Endothelial cell of umbilical vein (primary cell): Measurements from ENCODE around the gene PCDHGB2. TPM values are rescaled to one million over a fixed set of nuclear protein-coding genes. Genes with fewer than 3 reads are reported as not detected.

Source experiments
- BruUV-seq: library from RNA; stranded (reverse); fragments of 400-500 nt; replicated peaks from 2 replicates; lab custom pipeline; 2021; lab: Mats Ljungman, UMichigan
- CTCF ChIA-PET: fragments of 300-600, 350-600 bp; sonication (Branson Sonifier 250); formaldehyde crosslinking; loops from one replicate; lab custom pipeline; 2021; ENCODE audit warnings: antibody characterized with exemption, inconsistent platforms; lab: Charles Lee
- POLR2A ChIA-PET: fragments of 300-600, 350-600 bp; sonication (Branson Sonifier 250); formaldehyde crosslinking; loops from one replicate; lab custom pipeline; 2021; ENCODE audit warnings: antibody characterized with exemption, inconsistent platforms; lab: Charles Lee
- DNase-seq: peaks from one replicate; pipeline ENCODE4 v3.0.0-alpha.2; 2011; ENCODE audit warnings: low read depth, low spot score
- FAIRE-seq: peaks from 2 replicates; lab custom pipeline; 2011; peaks lifted over from hg19 to GRCh38; lab: Jason Lieb, UNC
- H2AFZ ChIP-seq: 2 replicates; pipeline ENCODE4 v1.6.0; 2012; ENCODE audit warnings: low read depth, low read length, control low read depth, inconsistent platforms
- H3K27ac ChIP-seq: 2 replicates; pipeline ENCODE4 v1.5.1; 2011; ENCODE audit warnings: low read depth, mild to moderate bottlenecking, control low read depth, low read length, moderate library complexity; ENCODE audit not compliant: insufficient read depth
- H3K27me3 ChIP-seq, 2 experiments: 2 replicates each; pipeline versions ENCODE4 v1.6.0 to v1.6.1; 2011; ENCODE audit warnings: low read length in 2 of 2, mixed read lengths in 1 of 2; ENCODE audit not compliant: control insufficient read depth in 2 of 2, insufficient read depth in 2 of 2
- H3K36me3 ChIP-seq, 2 experiments: 2 replicates in 1 of 2; 3 replicates in 1 of 2; pipeline ENCODE4 v1.5.1; 2011; ENCODE audit warnings: low read length in 2 of 2, mild to moderate bottlenecking in 1 of 2, moderate library complexity in 1 of 2; ENCODE audit not compliant: control insufficient read depth in 2 of 2, insufficient read depth in 2 of 2; ENCODE audit errors: extremely low read depth in 1 of 2
- H3K4me1 ChIP-seq: 3 replicates; pipeline ENCODE4 v1.5.1; 2011; ENCODE audit warnings: mild to moderate bottlenecking, low read length; ENCODE audit not compliant: control insufficient read depth, insufficient read depth; ENCODE audit errors: extremely low read depth
- H3K4me2 ChIP-seq: 2 replicates; pipeline ENCODE4 v1.6.1; 2011; ENCODE audit warnings: low read length, control low read depth, mixed read lengths; ENCODE audit not compliant: insufficient read depth
- H3K4me3 ChIP-seq, 3 experiments: fragments of 200-600 bp in 1 of 3; sonication (generic), shearing (Covaris generic) in 1 of 3; replicated peaks in 1 of 3; 2 replicates each; pipeline ENCODE4 v1.5.1; 2011 to 2016; ENCODE audit warnings: control low read depth in 3 of 3, low read length in 3 of 3, mild to moderate bottlenecking in 2 of 3, inconsistent platforms in 1 of 3, low read depth in 1 of 3, moderate library complexity in 1 of 3; ENCODE audit not compliant: insufficient read depth in 1 of 3
- H3K79me2 ChIP-seq: 2 replicates; pipeline ENCODE4 v1.6.0; 2012; ENCODE audit warnings: low read length, inconsistent platforms; ENCODE audit not compliant: control insufficient read depth, insufficient read depth
- H3K9ac ChIP-seq: replicated peaks from 2 replicates; pipeline ENCODE3; 2011; ENCODE audit warnings: low read length, control low read depth; ENCODE audit not compliant: insufficient read depth; ENCODE audit errors: extremely low read depth
- H3K9me1 ChIP-seq: replicated peaks from 3 replicates; pipeline ENCODE4 v1.6.0; 2011; ENCODE audit warnings: mild to moderate bottlenecking, low read length; ENCODE audit not compliant: control insufficient read depth, insufficient read depth; ENCODE audit errors: extremely low read depth
- H3K9me3 ChIP-seq: replicated peaks from 2 replicates; pipeline ENCODE4 v1.5.1; 2012; ENCODE audit warnings: low read length, inconsistent platforms; ENCODE audit not compliant: control insufficient read depth, insufficient read depth
- H4K20me1 ChIP-seq: replicated peaks from 2 replicates; pipeline ENCODE3; 2011; ENCODE audit warnings: mild to moderate bottlenecking, low read length; ENCODE audit not compliant: control insufficient read depth, insufficient read depth; ENCODE audit errors: extremely low read depth
- CTCF ChIP-seq, 2 donors: IDR thresholded peaks; 1 replicate in 1 of 2; 2 replicates in 1 of 2; pipeline ENCODE4 v1.5.1; 2011; ENCODE audit warnings: low read length in 2 of 2, mild to moderate bottlenecking in 2 of 2, moderate library complexity in 2 of 2, control low read depth in 1 of 2, inconsistent platforms in 1 of 2, low read depth in 1 of 2; ENCODE audit not compliant: insufficient read depth in 1 of 2; ENCODE audit errors: extremely low read depth in 1 of 2
- EZH2 ChIP-seq: IDR thresholded peaks from 2 replicates; pipeline ENCODE4 v1.6.1; 2012; ENCODE audit warnings: borderline replicate concordance, low read depth, mild to moderate bottlenecking, moderate library complexity, low read length, inconsistent platforms; ENCODE audit not compliant: severe bottlenecking
- FOS ChIP-seq: IDR thresholded peaks from 2 replicates; pipeline ENCODE4 v1.6.1; 2011; ENCODE audit warnings: mild to moderate bottlenecking, low read length, moderate library complexity, borderline replicate concordance; ENCODE audit not compliant: insufficient read depth
- GATA2 ChIP-seq: IDR thresholded peaks from 2 replicates; pipeline ENCODE4 v1.7.0; 2011; ENCODE audit warnings: low read depth, mild to moderate bottlenecking, moderate library complexity, mixed read lengths, low read length; ENCODE audit not compliant: insufficient read length, insufficient read depth
- JUN ChIP-seq: IDR thresholded peaks from 2 replicates; pipeline ENCODE4 v1.6.1; 2011; ENCODE audit warnings: borderline replicate concordance, low read depth; ENCODE audit not compliant: insufficient read length, insufficient read depth
- MYC ChIP-seq: IDR thresholded peaks from one replicate; pipeline ENCODE4 v1.6.1; 2011; ENCODE audit warnings: mild to moderate bottlenecking, low read depth, low read length
- POLR2A ChIP-seq: IDR thresholded peaks from 2 replicates; pipeline ENCODE4 v1.6.1; 2012; ENCODE audit warnings: low read depth, mild to moderate bottlenecking, control low read depth, low read length
- POLR2AphosphoS5 ChIP-seq: IDR thresholded peaks from 2 replicates; pipeline ENCODE4 v1.6.1; 2012; ENCODE audit warnings: low read depth, mild to moderate bottlenecking, control low read depth, low read length, moderate library complexity; ENCODE audit not compliant: insufficient read depth
- dilution Hi-C: fragments of 300-500 bp; cut with MboI; formaldehyde crosslinking; loops from one replicate; pipeline ENCODE4 v1.15.0; 2019; ENCODE audit warnings: low sequenced_read_pairs; ENCODE audit not compliant: extremely low pct_ligation_motif_present
- intact Hi-C: fragments of 100-400 bp; cut with micrococcal nuclease; formaldehyde crosslinking; loops from one replicate; pipeline ENCODE4 v1.10.0; 2022
- polyA plus RNA-seq, 4 experiments: library from polyadenylated mRNA; depleted of rRNA in 3 of 4; stranded (reverse) in 3 of 4; unstranded in 1 of 4; fragments of >200 nt; gene quantifications; 2 replicates each; pipeline versions ENCODE4 v1.2.1 to v1.2.3, GENCODE V29; 2011 to 2012; ENCODE audit warnings: missing spikeins in 1 of 4
- total RNA-seq: library from RNA; stranded (reverse); gene quantifications from 2 replicates; pipeline ENCODE4 v1.2.3, GENCODE V29; 2021
- TF ChIP-seq, protein P1 (sequence below): IDR thresholded peaks from 2 replicates; pipeline ENCODE4 v1.6.1; 2011; ENCODE audit not compliant: insufficient read depth, insufficient read length

PCDHGB2 gene
- total and polyA plus RNA-seq, 2 donors (not counting 3 experiments of a cell fraction or from before 2014, with no cell fraction given): 1.1 to 2.9 TPM

GRCh38 chr5:141343953-141344463 lies 15.8 kb upstream of the PCDHGB2 start:
- intact Hi-C loops (loop anchor here (2.0 kb wide), 1 partner anchor 23 kb away; the partner anchor contains the start of gene TAF7), dilution Hi-C loops (no loop called here)
- TF ChIP-seq, protein P1, sequence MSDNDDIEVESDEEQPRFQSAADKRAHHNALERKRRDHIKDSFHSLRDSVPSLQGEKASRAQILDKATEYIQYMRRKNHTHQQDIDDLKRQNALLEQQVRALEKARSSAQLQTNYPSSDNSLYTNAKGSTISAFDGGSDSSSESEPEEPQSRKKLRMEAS: no peak
- TF ChIP-seq POLR2A (no peak), FOS (no peak), CTCF (IDR thresholded peaks at IDR 0.05; ENCODE audit: extremely low read depth in 1 of 2, insufficient read depth in 1 of 2, low read depth in 1 of 2, low read length in 2 of 2) (no peak), MYC (no peak), GATA2 (no peak), POLR2AphosphoS5 (no peak), JUN (no peak), EZH2 (no peak)
- H4K20me1 ChIP-seq: no peaks in the 10 kb centered on the region
- H3K79me2 ChIP-seq: no peaks in the 10 kb centered on the region
- DNase-seq (no peak), FAIRE-seq (peak; percentile 50)
- H3K4me2 ChIP-seq: peak overlapping the region; percentile 65
- H3K27ac ChIP-seq: no peak overlapping the region
- peak overlapping the region; percentile 86 for H2AFZ ChIP-seq
- peaks cover 3% of the 10 kb centered on the region for H3K4me1 ChIP-seq
- H3K9ac ChIP-seq: peak overlapping the region; percentile 49
- ChIA-PET POLR2A (interaction anchor here (1.3 kb wide), 1 partner anchor 23 kb away, joined by 3 read pairs; the partner anchor contains the start of gene TAF7), CTCF (interaction anchor here (0.8 to 3.8 kb wide), 24 partner anchors 9 to 223 kb away, joined by 3 to 38 read pairs (median 6); partner anchors contain the start of genes PCDHB9, PCDHGA1, PCDHGA10 and PCDHGA12)
- H3K4me3 ChIP-seq: peak overlapping the region in 2 of 3 experiments; percentile 17 to 59
- H3K9me1 ChIP-seq: no peaks in the 10 kb centered on the region
- TSS peak; percentile 69 for BruUV-seq
- no peaks in the 10 kb centered on the region for H3K9me3 ChIP-seq
- H3K27me3 ChIP-seq: peaks cover 7 to 29% of the 10 kb centered on the region in 2 experiments
- no peaks in the 10 kb centered on the region for H3K36me3 ChIP-seq
